ENCODE results near the gene STK32A.

Gene STK32A

DNA sequence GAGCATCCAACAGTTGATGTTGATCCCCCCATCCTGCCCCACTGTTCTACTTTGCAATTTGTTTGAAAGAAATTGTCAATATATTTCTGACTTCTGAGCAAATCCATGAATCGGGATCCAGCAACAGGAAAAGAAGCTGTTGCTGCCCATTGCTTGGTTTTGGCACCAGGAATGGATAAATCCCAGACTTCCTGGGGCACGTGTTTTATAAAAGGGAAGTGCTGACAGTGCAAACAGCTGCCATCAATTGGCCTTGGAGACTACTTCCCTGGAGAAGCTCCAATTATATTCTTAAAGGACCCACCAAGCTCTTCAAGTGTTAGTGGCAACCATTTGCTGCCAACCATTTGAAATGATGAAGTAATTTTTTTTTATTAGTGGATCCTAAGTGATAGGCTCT lies 13.7 kb downstream of the STK32A start:
- Histone ChIP-seq H3K27ac (ENCODE audit: insufficient read depth, low read length, poor library complexity, severe bottlenecking) (no peak overlapping the region), H3K27me3 (replicated peaks; ENCODE audit: control insufficient read depth, insufficient read depth, low read length, poor library complexity, severe bottlenecking) (no peaks in the 10 kb centered on the region), H3K9me3 (ENCODE audit: control insufficient read depth, low read length) (no peaks in the 10 kb centered on the region), H3K4me1 (ENCODE audit: control insufficient read depth, insufficient read depth, low read length, poor library complexity, severe bottlenecking) (no peaks in the 10 kb centered on the region), H3K36me3 (ENCODE audit: control insufficient read depth, insufficient read depth, low read length) (no peaks in the 10 kb centered on the region), H3K4me3 (ENCODE audit: insufficient read depth, low read depth, low read length, poor library complexity, severe bottlenecking) (no peak overlapping the region)
- no peak for DNase-seq

DNA sequence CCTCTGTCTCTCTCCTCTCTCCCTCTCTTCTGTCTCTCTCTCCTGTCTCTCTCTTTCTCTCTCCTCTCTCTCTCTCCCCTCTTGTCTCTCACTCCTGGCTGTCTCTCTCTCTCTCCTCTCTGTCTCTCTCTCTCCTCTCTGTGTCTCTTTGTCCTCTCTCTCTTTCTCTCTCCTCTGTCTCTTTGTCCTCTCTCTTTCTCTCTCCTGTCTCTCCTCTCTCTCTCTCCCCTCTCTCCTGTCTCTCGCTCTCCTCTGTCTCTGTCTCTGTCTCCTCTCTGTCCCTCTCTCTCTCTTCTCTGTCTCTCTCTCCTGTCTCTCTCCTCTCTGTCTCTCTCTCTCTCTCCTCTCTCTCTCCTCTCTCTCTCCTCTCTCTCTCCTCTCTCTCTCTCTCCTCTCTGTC lies 25.0 kb downstream of the STK32A start:
- Histone ChIP-seq H3K27me3 (replicated peaks; ENCODE audit: control insufficient read depth, insufficient read depth, low read length, poor library complexity, severe bottlenecking) (no peaks in the 10 kb centered on the region), H3K4me1 (ENCODE audit: control insufficient read depth, insufficient read depth, low read length, poor library complexity, severe bottlenecking) (no peaks in the 10 kb centered on the region), H3K27ac (ENCODE audit: insufficient read depth, low read length, poor library complexity, severe bottlenecking) (no peak overlapping the region), H3K36me3 (ENCODE audit: control insufficient read depth, insufficient read depth, low read length) (no peaks in the 10 kb centered on the region), H3K9me3 (ENCODE audit: control insufficient read depth, low read length) (no peaks in the 10 kb centered on the region), H3K4me3 (ENCODE audit: insufficient read depth, low read depth, low read length, poor library complexity, severe bottlenecking) (no peak overlapping the region)
- DNase-seq: no peak

DNA sequence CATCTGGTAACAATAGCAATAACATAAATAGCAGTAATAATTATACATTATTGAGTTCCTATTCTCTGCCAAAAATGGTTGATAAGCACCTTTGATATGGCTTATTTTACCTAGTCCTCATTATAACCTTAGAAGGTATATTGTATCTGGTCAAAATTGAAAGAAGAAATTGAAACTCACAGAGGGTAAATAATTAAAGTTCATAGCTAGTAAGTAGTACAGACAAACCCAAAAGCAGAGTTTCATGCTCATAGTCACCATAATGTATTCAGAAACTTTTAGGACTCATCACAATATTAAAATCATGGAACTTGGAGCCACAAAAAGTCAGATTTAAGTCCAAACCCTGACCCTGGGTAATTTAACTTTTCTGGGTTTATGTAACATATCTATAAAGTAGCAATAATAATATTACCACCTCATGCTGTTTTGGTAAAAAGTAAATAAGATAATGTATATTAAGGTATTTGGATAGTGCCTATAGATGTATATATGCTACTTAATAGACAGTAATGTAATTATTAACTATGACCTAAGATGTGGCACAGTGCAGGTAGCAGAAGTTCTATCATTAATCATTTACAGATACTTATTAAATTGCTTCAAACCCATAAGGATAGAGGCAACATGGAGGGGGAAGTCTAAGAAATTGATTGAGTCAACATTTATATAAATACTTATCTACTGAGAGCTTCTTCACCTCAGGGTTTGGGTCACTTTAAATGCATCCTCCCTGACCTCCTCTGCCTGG lies 32.4 kb downstream of the STK32A start:
- H3K9me3 ChIP-seq (ENCODE audit: control insufficient read depth, low read length): no peaks in the 10 kb centered on the region
- no peaks in the 10 kb centered on the region for H3K36me3 ChIP-seq (ENCODE audit: control insufficient read depth, insufficient read depth, low read length)
- no peak overlapping the region for H3K4me3 ChIP-seq (ENCODE audit: insufficient read depth, low read depth, low read length, poor library complexity, severe bottlenecking)
- DNase-seq: no peak
- no peaks in the 10 kb centered on the region for H3K27me3 ChIP-seq (replicated peaks; ENCODE audit: control insufficient read depth, insufficient read depth, low read length, poor library complexity, severe bottlenecking)
- no peaks in the 10 kb centered on the region for H3K4me1 ChIP-seq (ENCODE audit: control insufficient read depth, insufficient read depth, low read length, poor library complexity, severe bottlenecking)
- no peak overlapping the region for H3K27ac ChIP-seq (ENCODE audit: insufficient read depth, low read length, poor library complexity, severe bottlenecking)

GRCh38 chr5:147276497-147276896 lies 41.7 kb downstream of the STK32A start:
- DNase-seq: no peak
- Histone ChIP-seq H3K4me1 (ENCODE audit: control insufficient read depth, insufficient read depth, low read length, poor library complexity, severe bottlenecking) (no peaks in the 10 kb centered on the region), H3K36me3 (ENCODE audit: control insufficient read depth, insufficient read depth, low read length) (no peaks in the 10 kb centered on the region), H3K27ac (ENCODE audit: insufficient read depth, low read length, poor library complexity, severe bottlenecking) (no peak overlapping the region), H3K4me3 (ENCODE audit: insufficient read depth, low read depth, low read length, poor library complexity, severe bottlenecking) (no peak overlapping the region), H3K27me3 (replicated peaks; ENCODE audit: control insufficient read depth, insufficient read depth, low read length, poor library complexity, severe bottlenecking) (no peaks in the 10 kb centered on the region), H3K9me3 (ENCODE audit: control insufficient read depth, low read length) (no peaks in the 10 kb centered on the region)

GRCh38 chr5:147286296-147286695 lies 51.5 kb downstream of the STK32A start:
- no peaks in the 10 kb centered on the region for H3K27me3 ChIP-seq (replicated peaks; ENCODE audit: control insufficient read depth, insufficient read depth, low read length, poor library complexity, severe bottlenecking)
- H3K27ac ChIP-seq (ENCODE audit: insufficient read depth, low read length, poor library complexity, severe bottlenecking): no peak overlapping the region
- H3K36me3 ChIP-seq (ENCODE audit: control insufficient read depth, insufficient read depth, low read length): no peaks in the 10 kb centered on the region
- no peak overlapping the region for H3K4me3 ChIP-seq (ENCODE audit: insufficient read depth, low read depth, low read length, poor library complexity, severe bottlenecking)
- DNase-seq: no peak
- H3K4me1 ChIP-seq (ENCODE audit: control insufficient read depth, insufficient read depth, low read length, poor library complexity, severe bottlenecking): no peaks in the 10 kb centered on the region
- H3K9me3 ChIP-seq (ENCODE audit: control insufficient read depth, low read length): no peaks in the 10 kb centered on the region

GRCh38 chr5:147287110-147287509 lies 52.3 kb downstream of the STK32A start:
- Histone ChIP-seq H3K4me3 (ENCODE audit: insufficient read depth, low read depth, low read length, poor library complexity, severe bottlenecking) (no peak overlapping the region), H3K4me1 (ENCODE audit: control insufficient read depth, insufficient read depth, low read length, poor library complexity, severe bottlenecking) (no peaks in the 10 kb centered on the region), H3K27ac (ENCODE audit: insufficient read depth, low read length, poor library complexity, severe bottlenecking) (no peak overlapping the region), H3K36me3 (ENCODE audit: control insufficient read depth, insufficient read depth, low read length) (no peaks in the 10 kb centered on the region), H3K9me3 (ENCODE audit: control insufficient read depth, low read length) (no peaks in the 10 kb centered on the region), H3K27me3 (replicated peaks; ENCODE audit: control insufficient read depth, insufficient read depth, low read length, poor library complexity, severe bottlenecking) (no peaks in the 10 kb centered on the region)
- DNase-seq: no peak

- Histone ChIP-seq H3K9me3 (ENCODE audit: control insufficient read depth, low read length) (no peaks in the 10 kb centered on the region), H3K36me3 (ENCODE audit: control insufficient read depth, insufficient read depth, low read length) (no peaks in the 10 kb centered on the region), H3K4me3 (ENCODE audit: insufficient read depth, low read depth, low read length, poor library complexity, severe bottlenecking) (no peak overlapping the region), H3K27me3 (replicated peaks; ENCODE audit: control insufficient read depth, insufficient read depth, low read length, poor library complexity, severe bottlenecking) (no peaks in the 10 kb centered on the region), H3K27ac (ENCODE audit: insufficient read depth, low read length, poor library complexity, severe bottlenecking) (no peak overlapping the region), H3K4me1 (ENCODE audit: control insufficient read depth, insufficient read depth, low read length, poor library complexity, severe bottlenecking) (no peaks in the 10 kb centered on the region)
- no peak for DNase-seq
Observed at GRCh38 chr5:147290261-147290660, 55.4 kb downstream of the STK32A start.

DNA sequence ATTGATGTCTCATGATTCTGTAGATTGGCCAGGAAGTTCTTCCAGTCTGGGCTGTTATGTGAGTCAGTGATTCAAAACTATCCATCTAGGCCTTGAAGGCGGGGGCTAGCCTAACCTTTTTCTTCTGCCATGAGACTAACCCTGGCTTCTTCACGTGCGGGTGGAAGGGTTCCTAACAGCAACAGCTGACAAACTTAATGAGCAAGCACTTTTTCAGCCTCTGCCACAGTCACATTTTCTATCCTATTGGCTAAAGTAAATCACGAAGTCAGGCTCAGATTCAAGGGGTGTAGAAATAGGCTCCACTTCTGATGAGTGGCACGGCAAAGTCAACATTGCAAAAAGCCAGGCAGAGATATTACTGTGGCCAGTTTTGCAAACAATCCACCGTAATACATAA lies 68.4 kb downstream of the STK32A start:
- H3K4me1 ChIP-seq (ENCODE audit: control insufficient read depth, insufficient read depth, low read length, poor library complexity, severe bottlenecking): no peaks in the 10 kb centered on the region
- no peak for DNase-seq
- no peak overlapping the region for H3K27ac ChIP-seq (ENCODE audit: insufficient read depth, low read length, poor library complexity, severe bottlenecking)
- no peaks in the 10 kb centered on the region for H3K9me3 ChIP-seq (ENCODE audit: control insufficient read depth, low read length)
- no peaks in the 10 kb centered on the region for H3K27me3 ChIP-seq (replicated peaks; ENCODE audit: control insufficient read depth, insufficient read depth, low read length, poor library complexity, severe bottlenecking)
- H3K4me3 ChIP-seq (ENCODE audit: insufficient read depth, low read depth, low read length, poor library complexity, severe bottlenecking): no peak overlapping the region
- H3K36me3 ChIP-seq (ENCODE audit: control insufficient read depth, insufficient read depth, low read length): no peaks in the 10 kb centered on the region

DNA sequence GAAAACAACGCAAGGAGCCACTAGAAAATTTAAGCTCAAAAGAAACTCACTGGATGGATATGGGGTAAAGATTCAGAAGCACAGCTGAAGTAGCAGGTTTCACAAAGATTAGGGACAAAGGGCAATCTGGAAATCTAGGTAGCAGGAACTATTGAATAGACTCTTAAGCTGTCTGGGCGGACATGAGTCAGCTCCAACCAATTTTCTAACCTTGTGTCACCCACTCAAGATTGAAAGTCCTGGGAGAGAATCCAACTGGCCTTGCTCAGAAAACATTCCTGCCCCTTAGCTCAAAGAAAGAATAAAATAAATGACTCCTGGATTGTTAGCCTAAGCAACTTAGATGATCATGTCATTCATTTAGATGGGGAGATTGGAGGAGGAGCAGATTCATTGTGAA lies 69.2 kb downstream of the STK32A start:
- H3K9me3 ChIP-seq (ENCODE audit: control insufficient read depth, low read length): no peaks in the 10 kb centered on the region
- H3K4me1 ChIP-seq (ENCODE audit: control insufficient read depth, insufficient read depth, low read length, poor library complexity, severe bottlenecking): no peaks in the 10 kb centered on the region
- H3K4me3 ChIP-seq (ENCODE audit: insufficient read depth, low read depth, low read length, poor library complexity, severe bottlenecking): no peak overlapping the region
- no peak for DNase-seq
- H3K36me3 ChIP-seq (ENCODE audit: control insufficient read depth, insufficient read depth, low read length): no peaks in the 10 kb centered on the region
- H3K27me3 ChIP-seq (replicated peaks; ENCODE audit: control insufficient read depth, insufficient read depth, low read length, poor library complexity, severe bottlenecking): no peaks in the 10 kb centered on the region
- H3K27ac ChIP-seq (ENCODE audit: insufficient read depth, low read length, poor library complexity, severe bottlenecking): no peak overlapping the region

- no peak overlapping the region for H3K27ac ChIP-seq (ENCODE audit: insufficient read depth, low read length, poor library complexity, severe bottlenecking)
- no peaks in the 10 kb centered on the region for H3K9me3 ChIP-seq (ENCODE audit: control insufficient read depth, low read length)
Observed at GRCh38 chr5:147305147-147305546, 70.3 kb downstream of the STK32A start.

More at GRCh38 chr5:147305147-147305546, 70.3 kb downstream of the STK32A start:
- H3K4me1 ChIP-seq (ENCODE audit: control insufficient read depth, insufficient read depth, low read length, poor library complexity, severe bottlenecking): no peaks in the 10 kb centered on the region
- no peaks in the 10 kb centered on the region for H3K27me3 ChIP-seq (replicated peaks; ENCODE audit: control insufficient read depth, insufficient read depth, low read length, poor library complexity, severe bottlenecking)
- H3K4me3 ChIP-seq (ENCODE audit: insufficient read depth, low read depth, low read length, poor library complexity, severe bottlenecking): no peak overlapping the region
- H3K36me3 ChIP-seq (ENCODE audit: control insufficient read depth, insufficient read depth, low read length): no peaks in the 10 kb centered on the region
- DNase-seq: no peak

All from effector memory CD4-positive, alpha-beta T cell (primary cell).